COR-L47 (cell line): ENCODE results near the gene MRPL1.
"Not testable (repeated sequence)": the region's sequence is repeated elsewhere in the genome, so short reads cannot be mapped to it uniquely, and the experiment has no call there.

Experiments
- DNase-seq: peaks from one replicate; lab custom pipeline; 2025; lab: John Stamatoyannopoulos, UW

MRPL1 gene

DNA sequence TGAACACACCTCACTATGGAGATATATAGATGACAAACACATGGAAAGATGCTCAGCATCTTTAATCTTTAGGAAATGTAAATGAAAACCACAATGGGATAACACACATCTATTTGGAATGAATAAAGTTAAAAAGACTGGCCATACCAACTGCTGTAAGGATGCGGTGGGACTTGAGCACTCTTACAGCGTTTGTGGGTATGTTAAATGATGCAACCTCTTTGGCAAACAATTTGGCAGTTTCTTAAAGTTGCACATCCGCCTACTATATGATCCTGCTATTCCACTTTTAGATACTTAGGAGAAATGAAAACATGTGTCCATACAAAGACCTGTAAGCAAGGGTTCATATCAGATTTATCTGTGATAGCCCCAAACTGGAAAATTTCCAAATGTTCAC is 50.7 kb downstream of the MRPL1 start:
- no peak for DNase-seq

DNA sequence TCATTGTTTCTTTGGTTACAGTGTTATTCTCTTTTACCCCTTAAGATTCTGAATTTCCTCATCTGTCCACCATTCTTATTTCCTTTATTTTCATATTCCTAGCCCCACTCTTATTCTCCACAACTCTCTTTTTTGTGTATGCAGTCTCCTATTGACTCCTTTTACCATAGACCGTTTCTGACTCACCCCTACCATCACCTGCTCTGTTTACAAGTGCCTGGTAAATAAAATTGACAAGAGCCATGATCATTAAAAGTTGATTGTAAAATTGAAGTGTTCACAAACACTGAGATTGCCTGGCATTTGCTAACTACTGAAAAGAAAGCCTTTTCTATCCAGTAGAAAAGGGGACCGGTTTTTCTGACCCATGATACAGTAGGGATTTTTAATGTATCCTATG is 54.4 kb downstream of the MRPL1 start:
- DNase-seq = peak; percentile 15

GRCh38 chr4:77917601-77918000 is 55.0 kb downstream of the MRPL1 start:
- no peak for DNase-seq

GRCh38 chr4:77920371-77920770 is 57.7 kb downstream of the MRPL1 start:
- no peak for DNase-seq

- no peak for DNase-seq
These were observed 59.1 kb downstream of the MRPL1 start for GRCh38 chr4:77921701-77922100.

GRCh38 chr4:77922158-77923094 is 59.8 kb downstream of the MRPL1 start:
- DNase-seq = no peak

- peak; percentile 67 for DNase-seq
These were observed 65.6 kb downstream of the MRPL1 start for GRCh38 chr4:77927991-77928925.

DNA sequence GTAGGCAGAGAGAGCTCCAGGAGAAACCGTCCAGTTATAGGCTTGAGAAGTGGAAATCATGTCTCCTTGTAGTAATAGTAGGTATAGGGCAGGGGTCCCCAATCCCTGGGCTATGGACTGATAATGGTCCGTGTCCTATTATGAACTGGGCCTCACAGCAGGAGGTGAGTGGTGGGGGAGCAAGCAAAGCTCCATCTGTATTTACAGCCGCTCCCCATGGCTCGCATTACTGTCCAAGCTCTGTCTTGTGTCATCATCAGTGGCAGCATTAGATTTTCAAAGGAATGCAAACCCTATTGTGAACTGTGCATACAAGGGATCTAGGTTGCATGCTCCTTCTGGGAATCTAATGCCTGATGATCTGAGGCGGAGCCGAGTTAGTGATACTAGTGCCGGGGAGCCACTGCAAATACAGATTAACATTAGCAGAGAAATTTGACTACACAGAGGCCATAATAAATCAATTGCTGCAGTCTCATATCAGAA is 67.6 kb downstream of the MRPL1 start:
- DNase-seq = no peak

- DNase-seq = no peak
These were observed 68.2 kb downstream of the MRPL1 start for GRCh38 chr4:77930876-77931275.

DNA sequence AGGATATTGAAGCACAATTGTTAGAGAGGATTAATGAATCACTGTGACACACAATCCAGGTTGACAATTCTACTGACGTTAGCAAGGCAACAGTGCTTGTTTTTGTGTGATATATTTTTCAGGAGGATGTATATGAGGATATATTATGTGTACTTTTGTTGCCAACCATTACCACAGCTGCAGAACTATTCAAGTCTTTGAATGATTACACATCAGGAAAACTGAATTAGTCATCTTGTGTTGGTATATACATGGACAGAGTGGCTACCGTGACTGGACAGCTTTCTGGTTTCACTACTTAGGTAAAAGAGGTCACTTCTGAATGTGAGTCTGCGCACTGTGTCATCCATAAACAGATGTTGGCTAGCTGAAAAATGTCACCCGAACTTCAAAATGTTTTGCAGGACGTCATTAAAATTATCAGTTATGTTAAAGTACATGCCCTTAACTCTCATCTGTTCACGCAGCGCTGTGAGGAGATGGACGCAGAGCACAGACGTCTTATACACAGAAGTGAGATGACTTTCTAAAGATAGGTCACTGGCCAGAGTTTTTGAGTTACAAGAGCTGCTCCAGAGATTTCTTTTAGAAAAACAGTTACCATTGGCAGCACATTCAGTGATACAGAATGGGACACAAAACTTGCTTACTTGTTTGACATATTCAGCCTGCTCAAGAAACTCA is 69.0 kb downstream of the MRPL1 start:
- no peak for DNase-seq

DNA sequence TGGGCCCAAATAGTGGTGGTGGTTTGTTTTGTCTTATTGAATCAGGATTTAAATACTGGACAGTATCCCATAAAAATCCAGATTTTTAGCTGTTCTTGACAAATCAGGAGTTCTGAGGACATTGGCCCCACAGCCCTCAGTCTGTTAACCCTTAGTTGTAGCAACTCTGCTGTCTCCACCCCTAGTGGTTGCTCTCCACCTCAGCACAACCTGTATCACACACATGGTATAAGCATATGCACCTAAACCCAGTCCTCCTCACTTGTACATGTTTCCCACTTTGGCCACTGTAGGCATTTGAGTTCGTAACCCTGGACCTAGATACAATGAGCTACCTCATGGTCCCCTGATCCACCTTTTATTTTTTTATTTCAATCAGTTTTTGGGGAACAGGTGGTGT is 75.9 kb downstream of the MRPL1 start:
- DNase-seq = no peak

DNA sequence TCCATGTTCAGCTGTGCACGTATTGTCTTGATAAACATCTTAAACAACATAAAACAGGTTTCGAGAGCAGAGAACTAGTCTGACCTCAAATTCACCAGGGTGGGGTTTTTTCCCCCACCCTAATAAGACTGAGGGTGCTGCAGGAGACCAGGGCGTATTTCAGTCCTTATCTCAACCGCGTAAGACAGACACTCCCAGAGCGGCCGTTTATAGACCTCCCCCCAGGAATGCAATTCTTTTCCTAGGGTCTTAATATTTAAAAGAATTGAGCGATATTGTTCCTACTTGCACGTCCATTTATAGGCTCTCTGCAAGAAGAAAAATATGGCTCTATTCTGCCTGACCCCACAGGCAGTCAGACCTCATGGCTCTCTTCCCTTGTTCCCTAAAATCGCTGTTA is 83.3 kb downstream of the MRPL1 start:
- not testable (repeated sequence) for DNase-seq

GRCh38 chr4:77950203-77950602 is 87.6 kb downstream of the MRPL1 start:
- no peak for DNase-seq

- DNase-seq = no peak
These were observed 89.8 kb downstream of the MRPL1 start for GRCh38 chr4:77952457-77952856.

GRCh38 chr4:77954690-77955089 is 92.1 kb downstream of the MRPL1 start:
- DNase-seq = no peak

DNA sequence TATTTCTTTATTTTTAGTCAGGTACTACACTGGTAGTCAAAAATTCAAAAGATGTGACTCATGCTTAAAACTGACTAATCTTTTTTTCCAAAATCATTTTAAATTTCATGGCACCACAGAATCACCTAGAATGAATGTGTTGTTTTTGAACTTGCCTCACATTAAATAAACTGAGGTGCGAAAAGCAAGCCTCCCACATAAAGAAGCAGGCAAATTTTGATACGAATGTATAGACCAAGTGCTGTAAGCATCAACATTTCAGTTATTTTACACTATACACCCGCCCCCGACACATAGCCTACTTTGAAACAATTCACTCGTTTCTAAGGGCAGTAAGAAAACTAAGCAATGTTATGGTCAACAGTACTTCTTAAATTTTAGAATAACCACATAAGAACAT is 94.3 kb downstream of the MRPL1 start:
- DNase-seq = no peak

- no peak for DNase-seq
These were observed 96.3 kb downstream of the MRPL1 start for GRCh38 chr4:77958897-77959296.

DNA sequence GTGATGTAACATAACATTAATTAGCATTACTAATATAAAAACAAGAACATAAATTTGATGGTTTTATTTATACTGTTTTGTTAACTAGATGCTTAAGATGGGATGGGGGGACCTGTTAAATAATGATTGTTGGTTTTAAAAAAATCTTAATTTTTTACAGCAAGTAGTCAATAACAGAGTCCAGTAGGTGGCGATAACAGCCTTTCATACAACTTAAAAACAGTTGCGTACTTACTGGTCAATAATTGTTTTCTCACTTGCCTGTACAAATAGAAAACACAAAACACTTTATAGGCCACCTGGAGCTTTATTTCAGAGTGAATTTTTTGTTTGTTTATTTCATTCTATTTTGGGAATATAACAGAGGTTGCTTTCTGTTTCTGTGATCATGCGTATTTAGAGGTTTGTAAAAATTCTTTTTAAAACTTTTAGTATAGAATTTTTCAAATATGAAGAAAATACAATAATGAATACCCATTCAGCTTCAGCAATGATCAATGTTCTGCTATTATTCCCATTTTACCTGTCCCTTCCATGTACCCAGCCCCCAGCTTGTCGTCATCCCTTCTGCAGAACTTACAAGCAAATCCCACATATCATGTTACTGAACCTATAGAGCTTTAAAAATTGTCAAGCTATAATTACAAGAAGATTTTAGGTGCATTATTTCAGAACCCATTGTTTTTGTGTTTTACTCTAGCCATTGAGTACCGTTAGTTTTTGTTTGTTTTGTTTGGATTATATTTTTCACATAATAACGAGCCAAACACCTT is 97.1 kb downstream of the MRPL1 start:
- DNase-seq = peak; percentile 78

- no peak for DNase-seq
These were observed 97.7 kb downstream of the MRPL1 start for GRCh38 chr4:77960367-77960766.

DNA sequence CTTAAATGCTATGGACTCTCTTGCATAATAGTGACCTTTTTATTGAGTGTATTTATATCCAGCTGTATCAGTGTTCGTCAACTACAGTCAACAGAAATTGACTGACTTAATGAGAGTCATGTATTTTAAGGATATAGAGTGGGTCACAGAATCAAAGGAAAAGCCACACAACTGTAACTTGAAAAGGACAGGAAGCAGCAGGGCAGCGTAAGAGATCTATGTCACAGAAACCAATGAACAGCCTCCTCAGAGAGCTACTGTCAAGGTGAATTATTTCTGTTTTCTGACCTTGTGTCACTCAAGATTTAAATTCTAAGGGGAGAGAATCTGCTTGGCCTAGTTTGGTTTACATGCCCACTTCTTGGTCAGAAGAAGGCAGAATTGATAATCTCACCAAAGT is 100.4 kb downstream of the MRPL1 start:
- no peak for DNase-seq

DNA sequence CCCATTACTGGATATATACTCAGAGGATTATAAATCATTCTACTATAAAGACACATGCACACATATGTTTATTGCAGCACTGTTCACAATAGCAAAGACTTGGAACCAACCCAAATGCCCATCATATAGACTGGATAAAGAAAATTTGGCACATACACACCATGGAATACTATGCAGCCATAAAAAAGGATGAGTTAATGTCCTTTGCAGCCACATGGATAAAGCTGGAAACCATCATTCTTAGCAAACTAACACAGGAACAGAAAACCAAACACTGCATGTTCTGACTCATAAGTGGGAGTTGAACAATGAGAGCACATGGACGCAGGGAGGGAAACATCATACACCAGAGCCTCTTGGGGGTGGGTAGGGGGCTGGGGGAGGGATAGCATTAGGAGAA is 111.0 kb downstream of the MRPL1 start:
- not testable (repeated sequence) for DNase-seq
